Measurements from ENCODE around the gene CYSRT1.
"Not testable (repeated sequence)": the region's sequence is repeated elsewhere in the genome, so short reads cannot be mapped to it uniquely, and the experiment has no call there.

Gene CYSRT1

DNA sequence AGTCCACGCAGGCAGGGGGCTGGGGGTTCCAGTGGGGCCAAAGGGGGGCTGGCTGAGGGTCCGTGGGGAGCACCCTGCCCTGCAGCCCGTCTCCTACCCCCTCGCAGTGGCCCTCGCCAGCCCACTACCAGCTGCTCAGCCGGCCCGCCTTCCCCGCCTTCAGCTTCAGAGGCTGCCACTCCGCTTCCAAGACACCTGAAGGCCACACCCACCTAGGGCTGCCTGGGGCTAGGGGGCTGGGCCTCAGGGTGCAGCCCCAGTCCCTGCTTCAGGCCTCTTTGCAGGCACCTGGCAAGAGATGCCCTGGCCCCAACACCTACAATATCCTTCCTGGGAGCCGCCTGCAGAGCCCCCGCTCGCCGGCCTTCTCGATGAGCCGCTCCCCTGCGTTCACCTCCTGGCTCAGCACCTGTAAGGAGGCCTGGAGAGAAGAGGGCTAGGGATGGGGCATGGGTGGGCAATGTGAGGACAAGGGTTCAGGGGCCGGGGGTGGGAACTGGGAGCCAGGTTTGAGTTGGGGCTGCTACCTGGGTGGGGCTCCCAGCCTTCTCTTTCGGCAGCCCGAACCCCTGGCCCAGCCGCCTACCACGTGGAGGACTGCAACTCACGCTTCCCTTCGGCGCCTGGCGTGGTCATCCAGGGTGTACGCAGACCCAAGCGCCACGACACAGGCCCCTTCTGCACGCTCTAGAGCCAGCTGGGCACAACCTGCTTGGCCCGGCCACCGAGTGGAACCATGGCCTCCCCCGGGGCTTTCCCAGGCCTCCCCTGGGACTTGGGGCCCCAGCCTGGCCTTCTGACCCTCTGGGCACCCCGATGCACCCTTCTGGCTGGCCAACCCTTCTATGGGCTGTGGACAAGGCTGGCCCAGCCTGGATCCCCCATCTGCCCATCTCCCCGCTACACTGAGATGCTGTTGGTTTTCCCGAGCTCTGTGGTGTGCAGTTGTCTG lies 27.9 kb downstream of the CYSRT1 start:
- Mint-ChIP-seq H3K4me3 (no peak overlapping the region), H3K4me1 (ENCODE audit: low read depth) (peaks cover 17% of the 10 kb centered on the region), H3K27ac (no peak overlapping the region), H3K9me3 (no peaks in the 10 kb centered on the region), H3K36me3 (ENCODE audit: low read depth) (no peaks in the 10 kb centered on the region), H3K27me3 (no peaks in the 10 kb centered on the region)

DNA sequence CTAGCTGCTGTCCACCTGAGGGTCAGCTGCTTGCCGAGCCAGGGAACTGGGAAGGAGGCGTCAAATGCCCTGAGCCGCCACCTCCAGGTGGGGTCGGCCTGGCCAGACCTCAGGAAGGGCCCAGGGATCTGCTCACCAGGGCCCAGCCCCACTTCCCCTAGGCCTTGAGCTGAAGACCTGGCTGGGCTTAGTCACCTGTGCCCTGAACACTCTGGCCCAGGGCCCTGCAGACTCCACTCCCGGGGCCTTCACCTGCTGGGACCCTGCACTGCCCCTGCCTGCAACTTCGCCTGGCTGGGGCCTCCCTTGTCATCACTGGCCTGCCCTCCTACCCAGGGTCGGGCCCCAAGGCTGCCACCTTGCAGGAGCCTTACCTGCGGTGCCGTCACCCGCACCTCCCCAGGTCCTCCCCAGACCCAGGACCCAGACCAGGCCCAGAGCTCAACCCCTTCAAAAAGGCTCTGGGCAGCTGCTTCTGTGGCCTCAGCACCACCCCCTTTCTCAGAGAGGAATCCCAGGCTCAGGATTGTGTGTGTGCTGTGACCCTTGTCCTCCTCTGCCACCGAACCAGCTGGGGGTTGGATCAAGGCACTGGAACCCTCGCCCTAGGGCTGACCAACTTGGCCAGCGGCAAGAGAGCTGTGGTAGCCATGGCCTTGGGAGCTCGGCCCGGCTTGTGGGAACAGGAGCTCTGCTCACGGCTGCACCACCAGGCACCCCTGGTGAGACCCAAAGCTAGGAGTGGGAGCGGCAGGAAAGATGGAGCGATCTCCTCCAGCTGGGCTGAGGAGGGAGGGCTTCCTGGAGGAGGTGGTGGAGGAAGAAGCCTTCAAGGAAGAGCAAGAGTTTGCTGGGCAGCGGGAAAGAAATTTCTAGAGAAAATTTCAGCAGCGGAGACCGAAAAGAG lies 29.0 kb downstream of the CYSRT1 start:
- Mint-ChIP-seq H3K27ac (peak overlapping the region; percentile 85), H3K27me3 (no peaks in the 10 kb centered on the region), H3K36me3 (ENCODE audit: low read depth) (peaks cover 4% of the 10 kb centered on the region), H3K9me3 (no peaks in the 10 kb centered on the region), H3K4me1 (ENCODE audit: low read depth) (peaks cover 17% of the 10 kb centered on the region), H3K4me3 (peak overlapping the region; percentile 81)

DNA sequence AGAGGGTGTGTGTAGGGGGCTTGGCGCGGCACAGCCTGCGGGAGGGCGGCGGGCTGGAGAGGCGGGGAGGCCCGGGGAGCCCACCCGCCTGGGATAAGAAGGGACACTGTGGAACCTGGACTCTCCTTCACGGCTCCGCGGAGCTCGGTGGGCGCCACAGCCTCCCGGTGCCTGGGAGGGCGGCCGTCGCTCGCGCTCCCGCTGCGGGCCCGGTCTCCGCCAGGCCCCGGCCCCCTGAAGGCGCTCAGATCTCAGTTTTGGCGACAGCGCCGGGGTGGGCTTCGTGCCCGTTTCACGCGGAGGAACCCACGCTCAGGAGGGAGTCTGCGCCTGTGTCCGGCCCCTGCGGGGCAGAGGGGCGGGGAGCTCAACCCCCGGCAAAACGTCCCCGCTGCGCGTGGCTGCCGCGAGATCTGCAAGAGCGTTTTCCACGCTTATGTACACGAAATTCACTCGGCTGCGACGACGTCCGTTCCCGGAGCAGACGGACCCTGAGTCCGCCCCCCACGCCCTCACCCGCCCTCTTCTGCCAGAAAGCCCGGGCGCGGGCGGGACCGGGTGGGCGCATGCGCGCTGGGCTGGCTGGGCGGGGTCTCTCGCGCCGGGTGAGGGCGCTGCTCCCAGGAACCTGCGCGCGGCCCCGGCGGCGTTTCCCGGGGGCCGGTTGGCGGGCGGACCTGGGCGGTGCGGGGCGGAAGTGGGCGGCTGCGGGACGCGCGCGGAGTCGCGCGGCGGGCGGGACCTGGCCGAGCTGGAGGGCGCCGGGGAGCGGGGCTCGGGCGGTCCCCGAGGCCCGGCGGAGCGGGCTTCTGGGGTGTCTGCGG lies 29.9 kb downstream of the CYSRT1 start, which contains the start of gene NELFB:
Gene NELFB, plus strand, starts transcription at position 704 of the 824 bp plus-strand sequence.
- H3K27me3 Mint-ChIP-seq, result no peaks in the 10 kb centered on the region
- peak within 1 kb of the TSS; percentile 86 for H3K4me3 Mint-ChIP-seq
- H3K36me3 Mint-ChIP-seq (ENCODE audit: low read depth), result peaks cover 8% of the 10 kb centered on the region
- peaks cover 17% of the 10 kb centered on the region for H3K4me1 Mint-ChIP-seq (ENCODE audit: low read depth)
- peak within 1 kb of the TSS; percentile 85 for H3K27ac Mint-ChIP-seq
- no peaks in the 10 kb centered on the region for H3K9me3 Mint-ChIP-seq

DNA sequence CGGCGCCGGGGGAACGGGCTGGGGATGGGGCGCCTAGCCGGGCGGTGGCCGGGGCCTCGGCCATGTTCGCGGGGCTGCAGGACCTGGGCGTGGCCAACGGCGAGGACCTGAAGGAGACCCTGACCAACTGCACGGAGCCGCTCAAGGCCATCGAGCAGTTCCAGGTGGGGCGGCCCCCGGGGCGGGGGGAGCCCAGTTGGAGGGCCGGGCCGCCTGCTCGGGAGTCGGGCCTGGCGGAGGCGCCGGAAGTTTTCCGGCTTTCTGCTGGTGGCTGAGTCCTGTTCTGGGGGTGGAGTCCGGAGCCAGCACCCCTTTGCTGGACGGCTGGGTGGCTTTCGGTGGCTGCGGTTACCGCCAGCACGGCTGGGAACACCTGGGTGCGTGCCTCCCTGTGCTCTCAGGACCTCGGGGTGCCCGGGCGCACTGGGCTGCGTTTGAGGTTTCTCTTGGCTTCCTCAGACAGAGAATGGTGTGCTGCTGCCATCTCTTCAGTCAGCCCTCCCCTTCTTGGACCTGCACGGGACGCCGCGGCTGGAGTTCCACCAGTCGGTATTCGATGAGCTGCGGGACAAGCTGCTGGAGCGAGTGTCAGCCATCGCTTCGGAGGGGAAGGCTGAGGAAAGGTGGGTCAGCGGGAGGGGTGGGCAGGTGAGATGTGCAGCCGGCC lies 30.6 kb downstream of the CYSRT1 start:
- H3K4me3 Mint-ChIP-seq, result peak overlapping the region; percentile 86
- H3K4me1 Mint-ChIP-seq (ENCODE audit: low read depth), result peaks cover 17% of the 10 kb centered on the region

DNA sequence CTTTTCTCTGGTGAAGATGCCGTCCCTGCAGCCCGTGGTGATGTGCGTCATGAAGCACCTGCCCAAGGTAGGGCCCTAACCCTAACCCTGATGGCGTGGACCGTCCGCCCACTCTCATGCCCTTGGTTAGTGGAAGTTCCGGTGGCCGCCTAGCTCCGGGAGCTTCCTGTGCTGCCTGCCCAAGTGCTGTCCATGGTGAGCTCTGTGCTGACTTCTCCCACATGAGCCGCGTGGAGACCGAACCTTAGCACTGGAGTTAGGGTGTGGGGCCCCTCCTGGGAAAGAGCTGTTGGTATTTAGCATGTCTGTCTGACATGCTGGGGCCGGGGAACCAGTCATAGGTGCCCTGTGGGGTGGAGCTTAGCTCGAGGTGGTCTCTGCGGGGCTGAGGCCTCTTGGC lies 31.4 kb downstream of the CYSRT1 start:
- no peaks in the 10 kb centered on the region for H3K9me3 Mint-ChIP-seq
- H3K4me3 Mint-ChIP-seq, result peak overlapping the region; percentile 86
- peaks cover 8% of the 10 kb centered on the region for H3K36me3 Mint-ChIP-seq (ENCODE audit: low read depth)
- H3K4me1 Mint-ChIP-seq (ENCODE audit: low read depth), result peaks cover 17% of the 10 kb centered on the region
- no peaks in the 10 kb centered on the region for H3K27me3 Mint-ChIP-seq
- peak overlapping the region; percentile 45 for H3K27ac Mint-ChIP-seq

More for the DNA sequence above, 30.6 kb downstream of the CYSRT1 start:
- Mint-ChIP-seq H3K36me3 (ENCODE audit: low read depth) (peaks cover 8% of the 10 kb centered on the region), H3K9me3 (no peaks in the 10 kb centered on the region), H3K27me3 (no peaks in the 10 kb centered on the region), H3K27ac (peak overlapping the region; percentile 61)

DNA sequence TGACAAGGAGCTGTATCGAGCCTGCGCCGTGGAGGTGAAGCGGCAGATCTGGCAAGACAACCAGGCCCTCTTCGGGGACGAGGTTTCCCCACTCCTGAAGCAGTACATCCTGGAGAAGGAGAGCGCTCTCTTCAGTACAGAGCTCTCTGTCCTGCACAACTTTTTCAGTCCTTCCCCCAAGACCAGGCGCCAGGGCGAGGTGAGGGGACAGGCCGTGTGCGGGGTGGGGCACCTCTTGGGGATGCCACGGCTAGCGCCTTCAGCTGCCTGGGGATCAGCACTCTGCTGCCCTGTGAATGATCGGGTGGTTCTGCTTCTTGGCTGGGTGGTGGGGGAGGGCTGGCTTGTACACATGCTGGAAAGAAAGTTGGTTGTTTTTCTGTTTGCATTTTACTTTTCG lies 31.9 kb downstream of the CYSRT1 start:
- Mint-ChIP-seq H3K4me3 (peak overlapping the region; percentile 86), H3K27ac (no peak overlapping the region)

DNA sequence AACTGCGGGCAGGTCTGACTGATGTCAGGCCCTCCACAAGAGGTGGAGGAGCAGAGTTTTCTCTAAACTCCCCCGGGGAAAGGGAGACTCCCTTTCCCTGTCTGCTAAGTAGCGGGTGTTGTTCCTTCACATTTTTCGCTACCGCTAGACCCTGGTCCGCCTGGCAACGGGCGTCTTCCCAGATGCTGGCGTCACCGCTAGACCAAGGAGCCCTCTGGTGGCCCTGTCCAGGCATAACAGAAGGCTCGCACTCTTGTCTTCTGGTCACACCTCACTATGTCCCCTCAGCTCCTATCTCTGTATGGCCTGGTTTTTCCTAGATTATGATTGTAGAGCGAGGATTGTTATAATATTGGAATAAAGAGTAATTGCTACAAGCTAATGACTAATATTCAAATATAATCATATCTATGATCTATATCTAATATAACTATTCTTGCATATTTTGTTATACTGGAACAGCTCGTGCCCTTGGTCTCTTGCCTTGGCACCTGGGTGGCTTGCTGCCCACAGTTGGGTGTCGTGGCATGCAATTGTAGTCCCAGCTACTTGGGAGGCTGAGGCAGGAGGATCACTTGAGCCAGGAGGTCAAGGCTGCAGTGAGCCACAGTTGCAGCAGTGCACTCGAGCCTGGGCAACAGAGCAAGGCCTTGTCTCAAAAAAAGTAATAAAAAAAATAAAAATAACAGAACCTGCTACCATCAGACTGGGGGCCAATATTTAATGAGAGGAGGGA lies 37.4 kb downstream of the CYSRT1 start:
- H3K9me3 Mint-ChIP-seq; H3K27me3 Mint-ChIP-seq; H3K4me1 Mint-ChIP-seq (ENCODE audit: low read depth); H3K4me3 Mint-ChIP-seq; H3K27ac Mint-ChIP-seq: not testable (repeated sequence)
- peaks cover 23% of the 10 kb centered on the region for H3K36me3 Mint-ChIP-seq (ENCODE audit: low read depth)

More for the DNA sequence above, 31.9 kb downstream of the CYSRT1 start:
- peaks cover 17% of the 10 kb centered on the region for H3K4me1 Mint-ChIP-seq (ENCODE audit: low read depth)
- H3K27me3 Mint-ChIP-seq, result no peaks in the 10 kb centered on the region
- no peaks in the 10 kb centered on the region for H3K9me3 Mint-ChIP-seq
- peaks cover 13% of the 10 kb centered on the region for H3K36me3 Mint-ChIP-seq (ENCODE audit: low read depth)

DNA sequence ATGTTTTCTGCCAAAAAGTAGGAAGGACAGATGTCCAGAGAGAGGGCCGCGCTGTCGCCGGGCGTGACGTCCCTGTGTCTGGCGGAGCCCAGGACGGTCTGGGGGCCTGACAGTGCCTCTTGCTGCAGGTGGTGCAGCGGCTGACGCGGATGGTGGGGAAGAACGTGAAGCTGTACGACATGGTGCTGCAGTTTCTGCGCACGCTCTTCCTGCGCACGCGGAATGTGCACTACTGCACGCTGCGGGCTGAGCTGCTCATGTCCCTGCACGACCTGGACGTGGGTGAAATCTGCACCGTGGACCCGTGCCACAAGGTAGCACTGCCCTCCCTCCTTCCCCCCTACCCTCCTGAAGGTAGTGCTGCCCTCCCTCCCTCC lies 37.9 kb downstream of the CYSRT1 start:
- no peaks in the 10 kb centered on the region for H3K27me3 Mint-ChIP-seq
- H3K4me1 Mint-ChIP-seq (ENCODE audit: low read depth), result peaks cover 3% of the 10 kb centered on the region
- H3K27ac Mint-ChIP-seq, result no peak overlapping the region
- H3K9me3 Mint-ChIP-seq, result no peaks in the 10 kb centered on the region
- no peak overlapping the region for H3K4me3 Mint-ChIP-seq
- peaks cover 28% of the 10 kb centered on the region for H3K36me3 Mint-ChIP-seq (ENCODE audit: low read depth)

DNA sequence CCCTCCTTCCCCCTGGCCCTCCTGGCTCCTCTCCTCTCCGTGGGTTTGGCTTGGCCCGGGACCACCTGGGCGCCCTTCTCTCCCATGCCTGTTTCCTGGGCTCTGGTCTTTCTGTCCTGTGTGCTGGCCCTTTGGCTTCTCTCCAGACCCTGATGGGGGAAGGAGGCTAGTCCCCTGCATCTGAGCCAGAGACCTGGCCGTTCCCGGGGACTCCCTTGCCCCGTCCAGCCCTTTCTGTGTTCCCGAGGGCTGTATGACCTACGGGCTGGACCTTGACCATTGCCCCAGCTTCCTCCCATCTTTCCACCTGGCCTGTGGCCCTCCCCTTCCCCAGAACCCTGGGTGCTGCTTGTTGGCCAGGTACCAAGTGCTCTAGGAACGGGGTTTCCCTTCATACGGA lies 38.5 kb downstream of the CYSRT1 start:
- Mint-ChIP-seq H3K4me3 (no peak overlapping the region), H3K4me1 (ENCODE audit: low read depth) (peaks cover 4% of the 10 kb centered on the region), H3K27ac (no peak overlapping the region), H3K27me3 (no peaks in the 10 kb centered on the region), H3K36me3 (ENCODE audit: low read depth) (peaks cover 30% of the 10 kb centered on the region), H3K9me3 (no peaks in the 10 kb centered on the region)

DNA sequence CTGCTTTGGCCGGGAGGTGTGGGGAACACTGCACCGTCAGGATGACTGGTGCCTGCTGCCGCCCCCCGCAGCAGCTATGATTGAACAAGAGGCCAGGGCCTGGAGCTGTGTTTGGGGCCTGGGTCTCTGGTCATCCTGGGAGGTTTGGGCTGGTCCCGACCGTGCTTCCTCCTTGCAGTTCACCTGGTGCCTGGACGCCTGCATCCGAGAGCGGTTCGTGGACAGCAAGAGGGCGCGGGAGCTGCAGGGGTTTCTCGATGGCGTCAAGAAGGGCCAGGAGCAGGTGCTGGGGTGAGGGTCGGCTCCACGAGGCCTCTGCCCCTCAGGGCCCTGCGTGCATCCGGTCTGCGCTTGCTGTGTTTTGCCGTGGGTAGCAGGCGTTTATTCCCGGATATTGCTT lies 39.1 kb downstream of the CYSRT1 start:
- peaks cover 30% of the 10 kb centered on the region for H3K36me3 Mint-ChIP-seq (ENCODE audit: low read depth)
- H3K27me3 Mint-ChIP-seq, result no peaks in the 10 kb centered on the region
- H3K4me1 Mint-ChIP-seq (ENCODE audit: low read depth), result peaks cover 7% of the 10 kb centered on the region
- no peak overlapping the region for H3K27ac Mint-ChIP-seq
- H3K9me3 Mint-ChIP-seq, result no peaks in the 10 kb centered on the region
- no peak overlapping the region for H3K4me3 Mint-ChIP-seq

DNA sequence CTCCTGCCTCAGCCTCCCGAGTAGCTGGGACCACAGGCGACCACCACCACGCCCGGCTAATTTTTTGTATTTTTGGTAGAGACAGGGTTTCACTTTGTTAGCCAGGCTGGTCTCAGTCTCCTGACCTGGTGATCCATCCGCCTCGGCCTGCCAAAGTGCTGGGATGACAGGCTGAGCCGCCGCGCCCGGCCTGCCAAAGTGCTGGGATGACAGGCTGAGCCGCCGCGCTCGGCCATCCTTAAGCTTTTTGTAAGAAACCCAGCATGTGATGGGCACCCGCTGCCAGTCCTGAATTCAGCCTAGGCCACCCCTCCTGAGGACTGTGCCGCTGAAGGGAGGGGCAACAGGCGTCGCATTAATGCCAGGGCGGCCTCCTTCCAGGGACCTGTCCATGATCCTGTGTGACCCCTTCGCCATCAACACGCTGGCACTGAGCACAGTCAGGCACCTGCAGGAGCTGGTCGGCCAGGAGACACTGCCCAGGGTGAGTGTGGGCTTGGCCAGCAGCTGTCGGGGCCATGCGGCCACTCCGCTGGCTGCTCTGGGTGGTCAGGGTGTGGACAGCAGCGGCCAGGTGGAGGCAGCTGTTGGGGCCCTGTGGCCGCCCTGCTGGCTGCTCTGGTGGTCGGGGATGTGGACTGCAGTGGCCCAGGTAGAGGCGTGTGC lies 40.7 kb downstream of the CYSRT1 start:
- Mint-ChIP-seq H3K4me3 (no peak overlapping the region), H3K36me3 (ENCODE audit: low read depth) (peaks cover 33% of the 10 kb centered on the region), H3K4me1 (ENCODE audit: low read depth) (peaks cover 7% of the 10 kb centered on the region), H3K27ac (no peak overlapping the region), H3K27me3 (no peaks in the 10 kb centered on the region), H3K9me3 (no peaks in the 10 kb centered on the region)

DNA sequence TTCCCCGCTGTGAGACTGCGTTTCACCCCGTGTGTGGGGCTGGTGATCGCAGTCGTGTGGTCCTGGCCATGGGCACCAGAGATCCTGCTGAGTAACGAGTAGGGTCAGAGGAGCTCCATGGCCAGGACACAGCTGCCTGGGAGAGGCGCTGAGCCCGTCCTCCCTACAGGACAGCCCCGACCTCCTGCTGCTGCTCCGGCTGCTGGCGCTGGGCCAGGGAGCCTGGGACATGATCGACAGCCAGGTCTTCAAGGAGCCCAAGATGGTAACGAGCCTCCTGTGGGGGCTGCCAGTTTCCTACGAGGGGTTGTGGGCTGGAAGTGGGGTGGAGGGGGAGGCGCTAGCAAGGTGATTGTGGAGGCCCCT lies 41.2 kb downstream of the CYSRT1 start:
- Mint-ChIP-seq H3K27ac (no peak overlapping the region), H3K4me3 (no peak overlapping the region), H3K36me3 (ENCODE audit: low read depth) (peaks cover 36% of the 10 kb centered on the region), H3K27me3 (no peaks in the 10 kb centered on the region), H3K9me3 (no peaks in the 10 kb centered on the region), H3K4me1 (ENCODE audit: low read depth) (peaks cover 11% of the 10 kb centered on the region)

Data from stimulated activated naive CD8-positive, alpha-beta T cell treated with anti-CD3 and anti-CD28 coated beads, Interleukin-15, Interleukin-2, amounts not matched to agents 100 ng/mL and 50 ng/mL, for 24 hours (primary cell).